ENCODE data around the gene GNPTAB.
"Not testable (repeated sequence)": the region's sequence is repeated elsewhere in the genome, so short reads cannot be mapped to it uniquely, and the experiment has no call there.

DNA sequence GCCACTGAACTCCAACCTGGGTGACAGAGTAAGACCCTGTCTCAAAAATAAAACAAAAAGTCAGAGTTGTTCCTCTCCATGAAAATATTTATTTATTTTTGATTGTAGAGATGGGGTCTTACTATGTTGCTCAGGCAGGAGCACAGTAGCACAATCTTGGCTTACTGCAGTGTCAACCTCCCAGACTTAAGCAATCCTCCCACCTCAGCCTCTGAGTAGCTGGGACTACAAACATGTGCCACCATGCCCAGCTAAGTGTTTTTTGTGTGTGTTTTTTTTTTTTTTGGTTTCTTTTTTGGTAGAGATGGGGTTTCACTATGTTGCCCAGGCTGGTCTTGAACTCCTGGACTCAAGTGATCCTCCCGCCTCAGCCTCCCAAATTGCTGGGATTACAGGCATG is 18.0 kb downstream of the GNPTAB start:
- not testable (repeated sequence) for TF ChIP-seq CTCF (IDR thresholded peaks at IDR 0.05); TCF7L2 (IDR thresholded peaks at IDR 0.05; ENCODE audit: low read depth, low read length); POLR2AphosphoS5 (IDR thresholded peaks at IDR 0.05; ENCODE audit: low read depth, low read length)
- TF ChIP-seq, protein P1, sequence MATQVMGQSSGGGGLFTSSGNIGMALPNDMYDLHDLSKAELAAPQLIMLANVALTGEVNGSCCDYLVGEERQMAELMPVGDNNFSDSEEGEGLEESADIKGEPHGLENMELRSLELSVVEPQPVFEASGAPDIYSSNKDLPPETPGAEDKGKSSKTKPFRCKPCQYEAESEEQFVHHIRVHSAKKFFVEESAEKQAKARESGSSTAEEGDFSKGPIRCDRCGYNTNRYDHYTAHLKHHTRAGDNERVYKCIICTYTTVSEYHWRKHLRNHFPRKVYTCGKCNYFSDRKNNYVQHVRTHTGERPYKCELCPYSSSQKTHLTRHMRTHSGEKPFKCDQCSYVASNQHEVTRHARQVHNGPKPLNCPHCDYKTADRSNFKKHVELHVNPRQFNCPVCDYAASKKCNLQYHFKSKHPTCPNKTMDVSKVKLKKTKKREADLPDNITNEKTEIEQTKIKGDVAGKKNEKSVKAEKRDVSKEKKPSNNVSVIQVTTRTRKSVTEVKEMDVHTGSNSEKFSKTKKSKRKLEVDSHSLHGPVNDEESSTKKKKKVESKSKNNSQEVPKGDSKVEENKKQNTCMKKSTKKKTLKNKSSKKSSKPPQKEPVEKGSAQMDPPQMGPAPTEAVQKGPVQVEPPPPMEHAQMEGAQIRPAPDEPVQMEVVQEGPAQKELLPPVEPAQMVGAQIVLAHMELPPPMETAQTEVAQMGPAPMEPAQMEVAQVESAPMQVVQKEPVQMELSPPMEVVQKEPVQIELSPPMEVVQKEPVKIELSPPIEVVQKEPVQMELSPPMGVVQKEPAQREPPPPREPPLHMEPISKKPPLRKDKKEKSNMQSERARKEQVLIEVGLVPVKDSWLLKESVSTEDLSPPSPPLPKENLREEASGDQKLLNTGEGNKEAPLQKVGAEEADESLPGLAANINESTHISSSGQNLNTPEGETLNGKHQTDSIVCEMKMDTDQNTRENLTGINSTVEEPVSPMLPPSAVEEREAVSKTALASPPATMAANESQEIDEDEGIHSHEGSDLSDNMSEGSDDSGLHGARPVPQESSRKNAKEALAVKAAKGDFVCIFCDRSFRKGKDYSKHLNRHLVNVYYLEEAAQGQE (IDR thresholded peaks at IDR 0.05; ENCODE audit: insufficient read depth in 1 of 2, low read depth in 2 of 2, low read length in 1 of 2) = not testable (repeated sequence)

All from Panc1 (cell line).